Transverse colon (tissue), 4 donors: ENCODE data around the gene ACTG1.

Experiments used
- POLR2A ChIP-seq: fragments of 450-650 bp; IDR thresholded peaks from one replicate; pipeline ENCODE4 v1.6.1; 2016; ENCODE audit warnings: antibody characterized with exemption, mild to moderate bottlenecking, moderate library complexity
- POLR2AphosphoS5 ChIP-seq, 3 donors: sonication (generic); formaldehyde crosslinking; IDR thresholded peaks; one replicate each; pipeline ENCODE4 v1.6.1; 2016; ENCODE audit warnings: antibody characterized with exemption in 3 of 3
- TF ChIP-seq, protein P1 (sequence below), 5 experiments: fragments of 200-600 bp in 3 of 5; fragments of 450-650 bp in 2 of 5; sonication (generic) in 3 of 5; IDR thresholded peaks; 1 replicate in 2 of 5; 2 replicates in 3 of 5; pipeline ENCODE4 v1.5.1; 2016 to 2017; ENCODE audit warnings: antibody characterized with exemption in 5 of 5, inconsistent platforms in 3 of 5, mild to moderate bottlenecking in 2 of 5, moderate library complexity in 1 of 5

DNA sequence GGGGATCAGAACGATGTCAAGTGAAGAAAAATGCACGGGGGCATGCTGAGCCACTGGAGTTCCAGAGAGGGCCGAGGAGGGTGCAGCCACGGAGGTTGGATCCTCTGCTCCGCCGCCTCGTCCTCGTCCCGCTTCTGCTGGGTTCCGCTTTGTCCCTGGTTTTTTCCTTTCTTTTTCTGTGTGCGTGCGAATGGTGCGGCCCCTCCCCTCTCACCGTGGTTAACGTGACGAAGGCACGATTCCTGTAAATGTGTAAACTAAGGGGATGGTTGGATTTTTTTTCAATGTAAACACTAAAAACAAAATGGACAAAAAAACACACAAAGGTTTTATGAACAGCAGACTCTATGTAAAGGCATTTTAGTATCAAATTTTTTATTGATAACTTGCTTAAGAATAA lies 46.7 kb downstream of the ACTG1 start:
- TF ChIP-seq, protein P1, sequence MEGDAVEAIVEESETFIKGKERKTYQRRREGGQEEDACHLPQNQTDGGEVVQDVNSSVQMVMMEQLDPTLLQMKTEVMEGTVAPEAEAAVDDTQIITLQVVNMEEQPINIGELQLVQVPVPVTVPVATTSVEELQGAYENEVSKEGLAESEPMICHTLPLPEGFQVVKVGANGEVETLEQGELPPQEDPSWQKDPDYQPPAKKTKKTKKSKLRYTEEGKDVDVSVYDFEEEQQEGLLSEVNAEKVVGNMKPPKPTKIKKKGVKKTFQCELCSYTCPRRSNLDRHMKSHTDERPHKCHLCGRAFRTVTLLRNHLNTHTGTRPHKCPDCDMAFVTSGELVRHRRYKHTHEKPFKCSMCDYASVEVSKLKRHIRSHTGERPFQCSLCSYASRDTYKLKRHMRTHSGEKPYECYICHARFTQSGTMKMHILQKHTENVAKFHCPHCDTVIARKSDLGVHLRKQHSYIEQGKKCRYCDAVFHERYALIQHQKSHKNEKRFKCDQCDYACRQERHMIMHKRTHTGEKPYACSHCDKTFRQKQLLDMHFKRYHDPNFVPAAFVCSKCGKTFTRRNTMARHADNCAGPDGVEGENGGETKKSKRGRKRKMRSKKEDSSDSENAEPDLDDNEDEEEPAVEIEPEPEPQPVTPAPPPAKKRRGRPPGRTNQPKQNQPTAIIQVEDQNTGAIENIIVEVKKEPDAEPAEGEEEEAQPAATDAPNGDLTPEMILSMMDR (IDR thresholded peaks at IDR 0.05): no peak
- no peak for TF ChIP-seq POLR2AphosphoS5 (IDR thresholded peaks at IDR 0.05)
- TF ChIP-seq POLR2A: no peak
